Lower leg skin (tissue), 3 donors: ENCODE results near the gene ZNF444.

ENCODE experiments used
- POLR2A ChIP-seq, 2 donors: fragments of 450-650 bp; IDR thresholded peaks; one replicate each; pipeline ENCODE4 v1.6.1; 2016 to 2017; ENCODE audit warnings: antibody characterized with exemption in 2 of 2, mild to moderate bottlenecking in 1 of 2, moderate library complexity in 1 of 2
- TF ChIP-seq, protein P1 (sequence below), 3 donors: fragments of 450-650 bp; IDR thresholded peaks; one replicate each; pipeline ENCODE4 v1.5.1; 2016; ENCODE audit warnings: antibody characterized with exemption in 3 of 3, mild to moderate bottlenecking in 3 of 3, moderate library complexity in 2 of 3

DNA sequence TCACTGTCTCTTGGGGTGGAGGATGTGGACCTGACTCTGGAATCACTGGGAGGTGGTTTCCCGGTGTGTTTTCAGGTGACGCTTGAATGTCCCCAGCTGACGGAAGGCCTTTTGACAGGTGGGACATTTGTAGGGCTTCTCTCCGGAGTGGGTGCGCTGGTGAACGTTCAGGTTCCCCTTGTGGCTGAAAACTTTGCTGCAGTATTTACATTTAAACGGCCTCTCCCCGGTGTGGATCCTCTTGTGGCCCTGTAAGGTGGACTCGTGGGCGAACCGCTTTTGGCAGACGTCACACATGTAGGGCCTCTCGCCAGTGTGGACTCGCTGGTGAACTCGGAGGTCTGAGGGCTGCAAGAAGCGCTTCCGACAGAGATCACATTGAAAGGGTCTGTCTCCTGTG is 48.7 kb downstream of the ZNF444 start:
- TF ChIP-seq POLR2A (IDR thresholded peaks at IDR 0.05): no peak
- TF ChIP-seq, protein P1, sequence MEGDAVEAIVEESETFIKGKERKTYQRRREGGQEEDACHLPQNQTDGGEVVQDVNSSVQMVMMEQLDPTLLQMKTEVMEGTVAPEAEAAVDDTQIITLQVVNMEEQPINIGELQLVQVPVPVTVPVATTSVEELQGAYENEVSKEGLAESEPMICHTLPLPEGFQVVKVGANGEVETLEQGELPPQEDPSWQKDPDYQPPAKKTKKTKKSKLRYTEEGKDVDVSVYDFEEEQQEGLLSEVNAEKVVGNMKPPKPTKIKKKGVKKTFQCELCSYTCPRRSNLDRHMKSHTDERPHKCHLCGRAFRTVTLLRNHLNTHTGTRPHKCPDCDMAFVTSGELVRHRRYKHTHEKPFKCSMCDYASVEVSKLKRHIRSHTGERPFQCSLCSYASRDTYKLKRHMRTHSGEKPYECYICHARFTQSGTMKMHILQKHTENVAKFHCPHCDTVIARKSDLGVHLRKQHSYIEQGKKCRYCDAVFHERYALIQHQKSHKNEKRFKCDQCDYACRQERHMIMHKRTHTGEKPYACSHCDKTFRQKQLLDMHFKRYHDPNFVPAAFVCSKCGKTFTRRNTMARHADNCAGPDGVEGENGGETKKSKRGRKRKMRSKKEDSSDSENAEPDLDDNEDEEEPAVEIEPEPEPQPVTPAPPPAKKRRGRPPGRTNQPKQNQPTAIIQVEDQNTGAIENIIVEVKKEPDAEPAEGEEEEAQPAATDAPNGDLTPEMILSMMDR (IDR thresholded peaks at IDR 0.05): no peak
